Ureter (tissue), 1 donor: Measurements from ENCODE around the gene PSMA5. TPM values are rescaled to one million over a fixed set of nuclear protein-coding genes. Genes with fewer than 3 reads are reported as not detected.

Experiments
- DNase-seq: peaks from one replicate; pipeline ENCODE4 v3.0.0-alpha.2; 2020; ENCODE audit warnings: low spot score
- total RNA-seq: library from RNA; stranded (reverse); gene quantifications from one replicate; pipeline ENCODE4 v1.2.4, GENCODE V29; 2023
- donor health status: DM: yes; HTN: yes; CAD: no.

The PSMA5 gene
- total RNA-seq, 1 donor from 2014 or later, result 78.1 TPM

GRCh38 chr1:109368464-109368863 lies 57.8 kb downstream of the PSMA5 start:
- no peak for DNase-seq

- no peak for DNase-seq
These were observed 58.6 kb downstream of the PSMA5 start for GRCh38 chr1:109367626-109368025.

GRCh38 chr1:109365642-109366204 lies 60.5 kb downstream of the PSMA5 start:
- no peak for DNase-seq

- no peak for DNase-seq
These were observed 64.6 kb downstream of the PSMA5 start for GRCh38 chr1:109361649-109362048.

- no peak for DNase-seq
These were observed 65.2 kb downstream of the PSMA5 start for GRCh38 chr1:109361069-109361468.

- DNase-seq, result no peak
These were observed 68.6 kb downstream of the PSMA5 start for GRCh38 chr1:109357616-109358015.

- no peak for DNase-seq
These were observed 69.3 kb downstream of the PSMA5 start for GRCh38 chr1:109356915-109357314.

- DNase-seq, result no peak
These were observed 69.7 kb downstream of the PSMA5 start for GRCh38 chr1:109356505-109356904.

- no peak for DNase-seq
These were observed 71.3 kb downstream of the PSMA5 start for GRCh38 chr1:109354929-109355328.

GRCh38 chr1:109351457-109351856 lies 74.8 kb downstream of the PSMA5 start:
- DNase-seq, result no peak

GRCh38 chr1:109350655-109351054 lies 75.6 kb downstream of the PSMA5 start:
- DNase-seq, result no peak

- no peak for DNase-seq
These were observed 76.1 kb downstream of the PSMA5 start for GRCh38 chr1:109350182-109350581.

Other genes with a start within 250 kb of the PSMA5 start
- 239 TPM for gene SARS1, start 212.5 kb downstream of the PSMA5 start, total RNA-seq
- gene CELSR2, start 176.9 kb downstream of the PSMA5 start, total RNA-seq, result 19.2 TPM
- gene PSRC1, start 143.3 kb downstream of the PSMA5 start, total RNA-seq, result 3.1 TPM
- not detected for gene MYBPHL, start 119.4 kb downstream of the PSMA5 start, total RNA-seq
- gene SORT1, start 28.5 kb downstream of the PSMA5 start, total RNA-seq, result 63.8 TPM
- gene SYPL2, start 40.1 kb upstream of the PSMA5 start, total RNA-seq, result 2.0 TPM
- gene ATXN7L2, start 57.5 kb upstream of the PSMA5 start, total RNA-seq, result 6.0 TPM
- 10.5 TPM for gene CYB561D1, start 67.6 kb upstream of the PSMA5 start, total RNA-seq
- gene AMIGO1, start 83.3 kb upstream of the PSMA5 start, total RNA-seq, result 6.0 TPM
- not detected for gene GPR61, start 113.4 kb upstream of the PSMA5 start, total RNA-seq
- gene GNAI3, start 122.2 kb upstream of the PSMA5 start, total RNA-seq, result 6.6 TPM
- not detected for gene GNAT2, start 193.2 kb upstream of the PSMA5 start, total RNA-seq
- 45.8 TPM for gene AMPD2, start 193.4 kb upstream of the PSMA5 start, total RNA-seq
- 38.2 TPM for gene GSTM4, start 229.7 kb upstream of the PSMA5 start, total RNA-seq
- 104 TPM for gene GSTM2, start 241.6 kb upstream of the PSMA5 start, total RNA-seq